A549 (cell line): ENCODE data around the gene CNST. TPM values are rescaled to one million over a fixed set of nuclear protein-coding genes. Genes with fewer than 3 reads are reported as not detected.
"Not testable (repeated sequence)": the region's sequence is repeated elsewhere in the genome, so short reads cannot be mapped to it uniquely, and the experiment has no call there.

ENCODE experiments used
- ATAC-seq, 2 experiments: fragments of 200-7000 bp in 1 of 2; fragments of >200 bp in 1 of 2; cut with Nextera tagmentation in 1 of 2; cut with Tn5 transposase in 1 of 2; 3 replicates each; pipeline versions ENCODE4 v1.8.0 to v1.9.1; 2018 to 2020; ENCODE audit warnings: mild to moderate bottlenecking in 1 of 2, moderate library complexity in 1 of 2
- CTCF ChIA-PET: fragments of 300-600 bp; sonication (Branson Sonifier 250); formaldehyde crosslinking; extraction: SDS; loops from one replicate; lab custom pipeline; 2021; ENCODE audit warnings: antibody characterized with exemption, inconsistent platforms; lab: Yijun Ruan, JAX
- POLR2A ChIA-PET: fragments of 350-600 bp; formaldehyde crosslinking; extraction: SDS; loops from one replicate; lab custom pipeline; 2021; ENCODE audit warnings: antibody characterized with exemption, inconsistent platforms; lab: Yijun Ruan, JAX
- DNase-seq, 2 experiments: peaks; one replicate each; pipeline versions ENCODE4 v3.0.0 to v3.0.0-alpha.2; 2011 to 2016; ENCODE audit warnings: low read depth in 1 of 2, low spot score in 1 of 2
- FAIRE-seq: peaks from 2 replicates; lab custom pipeline; 2011; peaks lifted over from hg19 to GRCh38; lab: Jason Lieb, UNC
- H3K27ac ChIP-seq, 2 experiments: fragments of >200 bp; sonication (Bioruptor Twin); formaldehyde crosslinking; 3 replicates each; pipeline ENCODE4 v1.5.1; 2016 to 2017
- H3K4me1 ChIP-seq: fragments of >200 bp; sonication (Bioruptor Twin); formaldehyde crosslinking; 3 replicates; pipeline ENCODE4 v1.6.1; 2016
- H3K4me2 ChIP-seq: fragments of >200 bp; sonication (Bioruptor Twin); formaldehyde crosslinking; 3 replicates; pipeline ENCODE4 v1.6.1; 2016
- H3K4me3 ChIP-seq: fragments of >200 bp; sonication (Bioruptor Twin); formaldehyde crosslinking; 3 replicates; pipeline ENCODE4 v1.5.1; 2016
- H3K9me3 ChIP-seq: fragments of >200 bp; sonication (Bioruptor Twin); formaldehyde crosslinking; 3 replicates; pipeline ENCODE4 v1.6.1; 2016
- CEBPB ChIP-seq, 2 experiments: fragments of >200 bp in 1 of 2; sonication (Bioruptor Twin) in 1 of 2; formaldehyde crosslinking in 1 of 2; IDR thresholded peaks; 2 replicates each; pipeline ENCODE4 v1.6.1; 2012 to 2016
- CHD2 ChIP-seq: fragments of 150-350 bp; IDR thresholded peaks from 2 replicates; pipeline ENCODE4 v1.6.1; 2014; ENCODE audit warnings: low read length; ENCODE audit not compliant: partially characterized antibody
- KDM5A ChIP-seq: fragments of 200-600 bp; sonication (generic); IDR thresholded peaks from 2 replicates; pipeline ENCODE4 v1.6.1; 2016; ENCODE audit warnings: antibody characterized with exemption, mild to moderate bottlenecking
- MAFK ChIP-seq: fragments of 450-650 bp; IDR thresholded peaks from 2 replicates; pipeline ENCODE4 v1.6.1; 2014; ENCODE audit not compliant: partially characterized antibody
- MYC ChIP-seq: IDR thresholded peaks from 2 replicates; pipeline ENCODE4 v1.6.1; 2012; ENCODE audit warnings: mild to moderate bottlenecking, inconsistent platforms, low read length, improper control_type of control experiment, borderline replicate concordance
- NFE2L2 ChIP-seq: fragments of 150-350 bp; conservative IDR thresholded peaks from 2 replicates; pipeline ENCODE4 v1.6.1; 2014; ENCODE audit warnings: low read length
- PHF8 ChIP-seq: fragments of 200-600 bp; sonication (generic); IDR thresholded peaks from 2 replicates; pipeline ENCODE4 v1.6.1; 2016; ENCODE audit warnings: low read depth, mild to moderate bottlenecking, antibody characterized with exemption, moderate library complexity, borderline replicate concordance
- USF2 ChIP-seq: fragments of 450-650 bp; IDR thresholded peaks from 2 replicates; pipeline ENCODE4 v1.6.1; 2014; ENCODE audit warnings: antibody characterized with exemption
- ZSCAN20 ChIP-seq: fragments of 250-450 bp; sonication (Bioruptor Pico); IDR thresholded peaks from 2 replicates; pipeline ENCODE4 v1.8.0; 2022; ENCODE audit warnings: mild to moderate bottlenecking, moderate library complexity
- WGBS: methylation state at CpG from one replicate; pipeline ENCODE4 v1.1.6; 2017; ENCODE audit errors: missing lambda C conversion rate; 5-methylcytosine and 5-hydroxymethylcytosine counted together
- polyA plus RNA-seq, 4 experiments: library from polyadenylated mRNA; depleted of rRNA in 3 of 4; stranded (reverse); fragments of >200 nt; fragmentation: RNase III in 1 of 4; extraction: RNeasy Plus Mini Kit Qiagen cat#74134 plus additional on column Dnase treatment in 1 of 4; gene quantifications; 2 replicates in 3 of 4; 3 replicates in 1 of 4; pipeline ENCODE4 v1.2.3, GENCODE V29; 2011 to 2017
- TF ChIP-seq, protein P1 (sequence below): fragments of >200 bp; sonication (Bioruptor Twin); formaldehyde crosslinking; IDR thresholded peaks from 3 replicates; pipeline ENCODE4 v1.6.1; 2016
- TF ChIP-seq, protein P2 (sequence below): IDR thresholded peaks from 2 replicates; pipeline ENCODE4 v1.6.1; 2012

Gene CNST
- polyA plus RNA-seq, 2 of the 4 experiments (the other 2 are of a cell fraction), result 7.9 to 23.0 TPM

DNA sequence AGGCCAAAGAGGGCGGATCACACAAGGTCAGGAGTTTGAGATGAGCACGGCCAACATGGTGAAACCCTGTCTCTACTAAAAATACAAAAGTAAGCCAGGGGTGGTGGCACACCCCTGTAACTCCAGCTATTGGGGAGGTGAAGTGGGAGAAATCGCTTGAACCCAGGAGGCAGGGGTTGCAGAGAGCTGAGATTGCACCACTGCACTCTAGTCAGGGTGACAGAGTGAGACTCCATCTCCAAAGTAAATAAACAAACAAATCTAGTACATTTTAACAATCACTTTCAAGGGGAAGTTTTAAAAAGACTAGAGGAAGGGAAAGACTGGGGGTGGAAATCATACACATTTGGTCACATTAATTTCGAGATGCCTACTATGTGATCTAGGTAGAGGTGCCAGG is 6.9 kb upstream of the CNST start (continued):
- no peak for TF ChIP-seq MYC
- TF ChIP-seq, protein P1, sequence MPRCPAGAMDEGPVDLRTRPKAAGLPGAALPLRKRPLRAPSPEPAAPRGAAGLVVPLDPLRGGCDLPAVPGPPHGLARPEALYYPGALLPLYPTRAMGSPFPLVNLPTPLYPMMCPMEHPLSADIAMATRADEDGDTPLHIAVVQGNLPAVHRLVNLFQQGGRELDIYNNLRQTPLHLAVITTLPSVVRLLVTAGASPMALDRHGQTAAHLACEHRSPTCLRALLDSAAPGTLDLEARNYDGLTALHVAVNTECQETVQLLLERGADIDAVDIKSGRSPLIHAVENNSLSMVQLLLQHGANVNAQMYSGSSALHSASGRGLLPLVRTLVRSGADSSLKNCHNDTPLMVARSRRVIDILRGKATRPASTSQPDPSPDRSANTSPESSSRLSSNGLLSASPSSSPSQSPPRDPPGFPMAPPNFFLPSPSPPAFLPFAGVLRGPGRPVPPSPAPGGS, result no peak

- peak in 1 of 2 experiments; percentile 61; a peak in 3 of 6 replicates for ATAC-seq
- POLR2A ChIA-PET, H3K4me3 ChIP-seq, H3K27ac ChIP-seq, H3K9me3 ChIP-seq, H3K4me2 ChIP-seq, DNase-seq, CTCF ChIA-PET: not testable (repeated sequence)
- FAIRE-seq, result peak; percentile 13
- WGBS, result 91% methylated on average over 10 of the region's 10 CpGs
- peaks cover 10% of the 10 kb centered on the region for H3K4me1 ChIP-seq
These were observed 5.4 kb upstream of the CNST start for GRCh38 chr1:246560833-246561232.

DNA sequence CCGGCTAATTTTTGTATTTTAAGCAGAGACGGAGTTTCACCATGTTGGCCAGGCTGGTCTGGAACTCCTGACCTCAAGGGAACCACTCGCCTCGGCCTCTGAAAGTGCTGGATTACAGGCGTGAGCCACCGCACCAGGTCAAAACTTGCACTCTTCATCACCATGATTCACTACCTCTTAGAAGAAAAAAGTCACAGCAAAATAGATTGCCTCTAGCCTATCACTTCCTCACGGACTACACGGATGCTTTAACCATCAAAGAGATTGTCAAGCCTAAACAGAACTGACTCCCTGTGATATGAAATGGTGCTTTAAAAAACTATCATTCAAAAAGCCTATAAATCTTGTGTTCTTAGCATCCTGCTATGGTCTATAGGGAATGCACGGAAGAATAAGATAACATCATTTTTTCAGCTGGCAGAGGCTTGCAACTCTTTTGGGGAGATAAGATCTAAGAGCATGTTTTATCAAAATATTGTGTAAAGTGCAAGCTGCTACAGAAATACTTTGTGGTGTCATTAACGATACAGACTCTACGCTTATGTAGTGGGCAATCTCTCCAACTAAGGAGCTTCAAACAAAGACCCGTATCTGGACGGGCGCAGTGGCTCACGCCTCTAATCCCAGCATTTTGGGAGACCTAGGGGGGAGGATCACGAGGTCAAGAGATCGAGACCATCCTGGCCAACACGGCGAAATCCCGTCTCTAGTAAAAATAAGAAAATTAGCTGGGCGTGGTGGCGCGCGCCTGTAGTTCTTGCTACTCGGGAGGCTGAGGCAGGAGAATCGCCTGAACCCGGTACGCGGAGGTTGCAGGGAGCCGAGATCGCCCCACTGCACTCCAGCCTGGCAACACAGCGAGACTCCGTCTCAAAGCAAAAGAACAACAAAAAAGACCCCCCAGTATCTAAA is 1.2 kb upstream of the CNST start:
- Histone ChIP-seq H3K4me3 (peak overlapping the region; percentile 70), H3K4me2 (peak overlapping the region; percentile 69), H3K27ac (peak overlapping the region; percentile 80 to 89), H3K4me1 (peaks cover 18% of the 10 kb centered on the region), H3K9me3 (no peaks in the 10 kb centered on the region)
- TF ChIP-seq, protein P2, sequence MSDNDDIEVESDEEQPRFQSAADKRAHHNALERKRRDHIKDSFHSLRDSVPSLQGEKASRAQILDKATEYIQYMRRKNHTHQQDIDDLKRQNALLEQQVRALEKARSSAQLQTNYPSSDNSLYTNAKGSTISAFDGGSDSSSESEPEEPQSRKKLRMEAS, result no peak
- no peak for TF ChIP-seq ZSCAN20
- ChIA-PET CTCF (interaction anchor here (0.8 kb wide), 1 partner anchor 67 kb away, joined by 3 read pairs; no protein-coding TSS in a partner anchor), POLR2A (interaction anchor here (1.2 kb wide), 1 partner anchor 159 kb away, joined by 6 read pairs; the partner anchor contains the start of gene SCCPDH)
- DNase-seq, result no peak
- FAIRE-seq, result no peak
- ATAC-seq, result no peak
- 23% methylated on average over 28 of the region's 33 CpGs for WGBS

GRCh38 chr1:246565751-246566127 is 517 bp upstream of the CNST start:
- Histone ChIP-seq H3K9me3 (no peaks in the 10 kb centered on the region), H3K4me3 (peak overlapping the region; percentile 70), H3K4me2 (peak overlapping the region; percentile 69), H3K27ac (peak overlapping the region; percentile 80 to 89), H3K4me1 (peaks cover 18% of the 10 kb centered on the region)
- TF ChIP-seq MAFK, result no peak
- TF ChIP-seq NFE2L2, result no peak
- TF ChIP-seq PHF8, result peak; percentile 67; the same call in 1 of the 2 replicates
- peak; percentile 65 for TF ChIP-seq KDM5A
- peak in 1 of 2 experiments; percentile 29; a peak in 1 of 4 replicates for TF ChIP-seq CEBPB (IDR thresholded peaks at IDR 0.05)
- no peak for TF ChIP-seq CHD2
- ChIA-PET CTCF (interaction anchor here (0.8 kb wide), 1 partner anchor 68 kb away, joined by 3 read pairs; no protein-coding TSS in a partner anchor), POLR2A (interaction anchor here (1.2 kb wide), 1 partner anchor 159 kb away, joined by 6 read pairs; the partner anchor contains the start of gene SCCPDH)
- WGBS, result under 1% methylated on average over 16 of the region's 25 CpGs
- DNase-seq, result no peak
- ATAC-seq, result peak; percentile 7 to 16; a peak in 5 of 6 replicates
- no peak for FAIRE-seq

DNA sequence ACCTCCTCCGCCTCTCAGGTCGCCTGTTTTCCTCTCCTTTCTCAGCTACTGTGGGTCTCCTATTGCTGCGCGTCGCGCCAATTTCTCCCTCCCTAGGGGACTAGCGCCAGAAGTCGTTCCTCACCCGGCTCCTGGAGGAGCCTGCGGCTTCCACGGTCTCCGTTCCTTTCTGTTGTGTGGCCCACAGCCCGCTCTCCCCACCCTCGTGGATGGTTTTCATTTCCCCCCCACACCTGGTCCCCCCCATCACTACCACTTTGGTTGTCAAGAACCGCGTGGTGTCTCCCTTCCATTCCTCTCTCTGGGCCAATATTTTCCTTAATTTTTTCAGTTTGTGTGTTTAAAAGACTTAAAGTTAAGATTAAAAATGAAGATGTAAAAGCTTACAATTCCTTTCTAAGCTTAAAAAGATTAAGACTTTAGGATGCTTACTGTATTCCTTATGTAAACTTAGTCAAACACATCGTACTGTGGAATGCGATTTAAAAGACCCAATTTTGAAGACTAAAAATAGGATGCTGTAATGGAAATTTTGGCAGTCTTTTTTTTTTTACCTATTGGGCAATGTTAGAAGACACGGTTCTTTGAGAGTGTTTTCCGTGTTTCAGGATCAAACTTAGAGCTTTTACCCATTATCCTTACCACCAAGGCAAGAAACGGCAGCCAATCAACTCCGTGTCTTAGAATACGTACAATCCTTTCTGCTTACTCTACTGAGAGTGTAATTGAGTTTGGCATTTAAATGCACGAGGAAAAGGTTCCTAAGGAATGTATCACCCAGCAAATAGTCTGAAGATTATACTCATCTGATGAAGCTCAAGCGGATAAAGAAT is 773 bp downstream of the CNST start:
- peak; percentile 42 to 58; a peak in 5 of 6 replicates for ATAC-seq
- Histone ChIP-seq H3K4me1 (peaks cover 18% of the 10 kb centered on the region), H3K4me3 (peak overlapping the region; percentile 70), H3K27ac (peak overlapping the region; percentile 77 to 88), H3K9me3 (no peaks in the 10 kb centered on the region), H3K4me2 (peak overlapping the region; percentile 84)
- TF ChIP-seq USF2 (no peak), PHF8 (peak; percentile 53; the same call in 1 of the 2 replicates)
- ChIA-PET CTCF (interaction anchor here (0.6 kb wide), 1 partner anchor 122 kb away, joined by 4 read pairs; no protein-coding TSS in a partner anchor), POLR2A (no interaction called here)
- WGBS, result 2% methylated on average over 25 of the region's 25 CpGs
- no peak for FAIRE-seq
- peak; percentile 21 to 23 for DNase-seq
